HFF-Myc (cell line): ENCODE measurements around the gene SLC7A5.
"Not testable (repeated sequence)": the region's sequence is repeated elsewhere in the genome, so short reads cannot be mapped to it uniquely, and the experiment has no call there.

ENCODE experiments used
- DNase-seq: peaks from one replicate; pipeline ENCODE4 v3.0.0-alpha.2; 2011; ENCODE audit warnings: low read depth; ENCODE audit errors: extremely low read depth
- H3K4me3 ChIP-seq: replicated peaks from 2 replicates; pipeline ENCODE4 v1.5.1; 2011; ENCODE audit warnings: low read depth, mild to moderate bottlenecking, control low read depth, low read length
- CTCF ChIP-seq: IDR thresholded peaks from 2 replicates; pipeline ENCODE4 v1.5.1; 2012; ENCODE audit warnings: mild to moderate bottlenecking, low read depth, low read length, control low read depth; ENCODE audit errors: missing control alignments

SLC7A5 gene

DNA sequence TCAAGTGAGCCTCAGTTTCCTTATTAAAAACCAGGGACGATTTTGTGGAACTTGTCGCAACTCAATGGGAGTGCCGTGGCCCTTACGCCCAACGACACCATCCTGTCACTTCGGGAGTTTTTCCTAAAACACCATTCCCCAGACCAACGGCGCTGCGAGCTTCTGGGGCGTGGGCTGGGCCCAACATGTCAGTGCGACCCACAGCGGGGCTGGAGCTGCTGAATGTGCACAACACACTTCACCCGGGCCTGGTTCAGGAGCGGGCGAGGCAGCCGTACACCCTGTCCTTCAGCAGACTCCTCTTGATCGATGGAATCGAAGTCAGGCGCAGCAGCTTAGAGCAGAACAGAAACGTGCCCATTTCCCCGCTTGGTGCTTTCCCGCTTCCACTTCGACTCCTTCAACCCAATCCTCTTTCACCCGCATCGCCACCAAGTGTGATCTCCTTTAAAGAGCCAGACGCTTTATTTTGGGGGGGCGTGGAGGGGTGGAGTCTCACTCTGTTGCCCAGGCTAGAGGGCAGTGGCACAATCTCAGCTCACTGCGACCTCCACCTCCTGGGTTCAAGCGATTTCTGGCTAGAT, 13.2 kb upstream of the SLC7A5 start:
- no peak for DNase-seq
- TF ChIP-seq CTCF, result no peak
- H3K4me3 ChIP-seq, result no peak overlapping the region

DNA sequence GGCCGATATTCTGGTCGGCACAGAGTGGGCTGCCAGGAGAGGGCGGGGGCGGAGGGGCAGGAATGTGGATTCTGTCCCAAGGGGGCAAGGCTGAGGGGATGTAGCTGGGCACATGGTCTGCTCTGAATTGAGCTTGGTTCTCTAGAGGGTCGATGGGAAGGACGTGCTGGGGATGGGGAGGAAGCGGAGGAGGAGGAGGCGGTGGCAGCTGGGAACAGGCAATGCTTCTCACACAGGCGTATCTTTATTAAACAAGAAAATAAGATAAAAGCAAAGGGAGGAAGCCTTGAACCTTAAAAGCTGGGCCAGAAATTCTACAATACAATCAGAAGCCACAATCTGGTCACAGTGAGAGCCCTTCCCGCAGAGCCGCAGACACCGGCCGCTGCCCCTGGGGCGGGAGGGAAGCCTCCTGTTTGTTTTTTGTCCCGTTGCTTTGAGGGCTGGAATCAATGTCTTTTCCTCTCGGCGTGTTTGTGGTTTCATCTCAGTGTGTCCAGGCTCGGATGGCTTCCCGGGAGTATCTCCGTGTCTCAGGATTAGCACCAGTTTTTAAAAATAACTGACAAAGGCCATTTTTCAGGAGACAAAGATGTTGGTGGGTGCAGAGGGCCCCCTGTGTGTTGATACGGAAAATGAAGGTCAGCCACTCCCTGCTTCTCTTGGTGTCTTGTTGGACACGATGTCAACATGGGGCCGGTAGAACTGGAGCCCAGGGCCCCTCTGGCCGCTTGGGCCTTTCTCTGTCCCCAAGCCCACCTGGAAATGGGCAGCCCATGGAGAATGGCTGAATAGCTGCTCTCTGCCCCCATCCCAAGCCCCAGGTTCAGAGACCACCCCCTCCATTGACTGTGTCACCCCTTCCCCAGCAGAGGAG, 12.3 kb upstream of the SLC7A5 start:
- TF ChIP-seq CTCF, result no peak
- no peak for DNase-seq
- no peak overlapping the region for H3K4me3 ChIP-seq

GRCh38 chr16:87880117-87880696, 10.9 kb upstream of the SLC7A5 start:
- no peak for TF ChIP-seq CTCF
- no peak for DNase-seq
- no peak overlapping the region for H3K4me3 ChIP-seq

GRCh38 chr16:87879411-87880013, 10.2 kb upstream of the SLC7A5 start:
- not testable (repeated sequence) for DNase-seq, H3K4me3 ChIP-seq

DNA sequence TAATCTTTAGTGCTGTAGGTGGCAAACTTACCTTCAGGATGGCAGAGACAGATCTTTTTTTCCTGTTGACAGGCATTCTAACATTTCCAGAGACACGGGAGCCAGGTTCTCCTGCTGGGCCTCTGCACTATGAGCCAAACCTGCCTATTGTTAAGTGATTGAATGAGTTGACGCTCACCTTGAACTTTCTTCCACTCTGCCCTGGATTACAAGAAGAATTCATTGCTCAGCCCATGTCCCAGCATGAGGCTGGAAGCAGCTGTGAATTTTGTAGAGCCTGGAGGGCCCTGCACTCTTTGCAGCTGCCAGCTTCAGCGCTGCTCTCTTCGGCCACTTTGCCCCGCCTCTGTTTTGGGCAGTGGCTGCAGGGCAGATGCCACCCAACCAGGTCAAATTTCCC, 9.4 kb upstream of the SLC7A5 start:
- no peak for DNase-seq
- H3K4me3 ChIP-seq, result no peak overlapping the region
- no peak for TF ChIP-seq CTCF

GRCh38 chr16:87877942-87878507, 8.7 kb upstream of the SLC7A5 start:
- no peak for DNase-seq
- peak; percentile 12 for TF ChIP-seq CTCF
- H3K4me3 ChIP-seq, result no peak overlapping the region
